ENCODE results near the gene DBN1.

DBN1 gene

GRCh38 chr5:177505075-177505474 lies 31.6 kb upstream of the DBN1 start:
- DNase-seq (ENCODE audit: low read depth in 2 of 3, low spot score in 2 of 3), result no peak

- DNase-seq (ENCODE audit: low read depth in 2 of 3, low spot score in 2 of 3), result no peak
These were observed 30.9 kb upstream of the DBN1 start for GRCh38 chr5:177504086-177505056.

- DNase-seq (ENCODE audit: low read depth in 2 of 3, low spot score in 2 of 3), result no peak
These were observed 30.1 kb upstream of the DBN1 start for GRCh38 chr5:177503351-177504085.

- no peak for DNase-seq (ENCODE audit: low read depth in 2 of 3, low spot score in 2 of 3)
These were observed 29.5 kb upstream of the DBN1 start for GRCh38 chr5:177502886-177503285.

- no peak for DNase-seq (ENCODE audit: low read depth in 2 of 3, low spot score in 2 of 3)
These were observed 28.6 kb upstream of the DBN1 start for GRCh38 chr5:177501874-177502678.

- peak; percentile 59 to 88 (median 85) for DNase-seq (ENCODE audit: low read depth in 2 of 3, low spot score in 2 of 3)
These were observed 27.5 kb upstream of the DBN1 start for GRCh38 chr5:177500685-177501522.

GRCh38 chr5:177499842-177500241 lies 26.4 kb upstream of the DBN1 start:
- DNase-seq (ENCODE audit: low read depth in 2 of 3, low spot score in 2 of 3), result no peak

- DNase-seq (ENCODE audit: low read depth in 2 of 3, low spot score in 2 of 3), result no peak
These were observed 24.8 kb upstream of the DBN1 start for GRCh38 chr5:177498013-177498787.

GRCh38 chr5:177497292-177498012 lies 24.0 kb upstream of the DBN1 start, which contains the start of gene PDLIM7:
TSS of gene PDLIM7 (minus strand) at chr5:177497604. CDS start at chr5:177496512, 1,092 bp downstream.
- DNase-seq (ENCODE audit: low read depth in 2 of 3, low spot score in 2 of 3), result peak; percentile 91 to 97 (median 96)

GRCh38 chr5:177496727-177497291 lies 23.4 kb upstream of the DBN1 start:
- DNase-seq (ENCODE audit: low read depth in 2 of 3, low spot score in 2 of 3), result no peak

GRCh38 chr5:177496070-177496726 lies 22.8 kb upstream of the DBN1 start:
- DNase-seq (ENCODE audit: low read depth in 2 of 3, low spot score in 2 of 3), result no peak

GRCh38 chr5:177495243-177496060 lies 22.0 kb upstream of the DBN1 start:
- no peak for DNase-seq (ENCODE audit: low read depth in 2 of 3, low spot score in 2 of 3)

- DNase-seq (ENCODE audit: low read depth in 2 of 3, low spot score in 2 of 3), result no peak
These were observed 21.1 kb upstream of the DBN1 start for GRCh38 chr5:177494346-177495195.

- DNase-seq (ENCODE audit: low read depth in 2 of 3, low spot score in 2 of 3), result no peak
These were observed 20.4 kb upstream of the DBN1 start for GRCh38 chr5:177493795-177494345.

- no peak for DNase-seq (ENCODE audit: low read depth in 2 of 3, low spot score in 2 of 3)
These were observed 19.4 kb upstream of the DBN1 start for GRCh38 chr5:177492841-177493240.
